ENCODE results near the gene GEMIN8. TPM values are rescaled to one million over a fixed set of nuclear protein-coding genes. Genes with fewer than 3 reads are reported as not detected.

GEMIN8 gene
- total RNA-seq (2014; rRNA removed; shearing (Covaris generic)): 26.8 and 29.6 TPM in 2 replicates
- 27.3 and 29.0 TPM in 2 replicates for polyA plus RNA-seq (2014; cell fraction: nucleus; rRNA removed)

GRCh38 chrX:14029425-14030173, at the start of gene GEMIN8:
Gene GEMIN8, minus strand, starts transcription at chrX:14029892. Its CDS starts 8,414 bp downstream, at chrX:14021478.
- peak; percentile 86 for DNase-seq (ENCODE audit: extremely low read depth, low read depth)

- DNase-seq (ENCODE audit: extremely low read depth, low read depth): no peak
Measured at GRCh38 chrX:14076639-14077038, 46.9 kb upstream of the GEMIN8 start.

GRCh38 chrX:14073556-14073955, 43.9 kb upstream of the GEMIN8 start:
- no peak for DNase-seq (ENCODE audit: extremely low read depth, low read depth)

- no peak for DNase-seq (ENCODE audit: extremely low read depth, low read depth)
Measured at GRCh38 chrX:14073071-14073470, 43.4 kb upstream of the GEMIN8 start.

GRCh38 chrX:14065800-14066199, 36.1 kb upstream of the GEMIN8 start:
- DNase-seq (ENCODE audit: extremely low read depth, low read depth): no peak

GRCh38 chrX:14064626-14065432, 35.1 kb upstream of the GEMIN8 start:
- DNase-seq (ENCODE audit: extremely low read depth, low read depth): peak; percentile 91

- no peak for DNase-seq (ENCODE audit: extremely low read depth, low read depth)
Measured at GRCh38 chrX:14062524-14062923, 32.8 kb upstream of the GEMIN8 start.

GRCh38 chrX:14056206-14056605, 26.5 kb upstream of the GEMIN8 start:
- no peak for DNase-seq (ENCODE audit: extremely low read depth, low read depth)

GRCh38 chrX:14051416-14051815, 21.7 kb upstream of the GEMIN8 start:
- peak; percentile 59 for DNase-seq (ENCODE audit: extremely low read depth, low read depth)

GRCh38 chrX:14050709-14051108, 21.0 kb upstream of the GEMIN8 start:
- DNase-seq (ENCODE audit: extremely low read depth, low read depth): no peak

- no peak for DNase-seq (ENCODE audit: extremely low read depth, low read depth)
Measured at GRCh38 chrX:14043209-14043608, 13.5 kb upstream of the GEMIN8 start.

GRCh38 chrX:14039344-14039743, 9.7 kb upstream of the GEMIN8 start:
- peak; percentile 67 for DNase-seq (ENCODE audit: extremely low read depth, low read depth)

GRCh38 chrX:14038375-14039085, 8.8 kb upstream of the GEMIN8 start:
- no peak for DNase-seq (ENCODE audit: extremely low read depth, low read depth)

- DNase-seq (ENCODE audit: extremely low read depth, low read depth): peak; percentile 43
Measured at GRCh38 chrX:14032406-14032805, 2.7 kb upstream of the GEMIN8 start.

- no peak for DNase-seq (ENCODE audit: extremely low read depth, low read depth)
Measured at GRCh38 chrX:14030174-14030530, 460 bp upstream of the GEMIN8 start.

- no peak for DNase-seq (ENCODE audit: extremely low read depth, low read depth)
Measured at GRCh38 chrX:14029039-14029424, 660 bp downstream of the GEMIN8 start.

- DNase-seq (ENCODE audit: extremely low read depth, low read depth): no peak
Measured at GRCh38 chrX:14028473-14028872, 1.2 kb downstream of the GEMIN8 start.

GRCh38 chrX:14027511-14028019, 2.1 kb downstream of the GEMIN8 start:
- DNase-seq (ENCODE audit: extremely low read depth, low read depth): no peak

- no peak for DNase-seq (ENCODE audit: extremely low read depth, low read depth)
Measured at GRCh38 chrX:14027036-14027435, 2.7 kb downstream of the GEMIN8 start.

- no peak for DNase-seq (ENCODE audit: extremely low read depth, low read depth)
Measured at GRCh38 chrX:14026121-14026520, 3.6 kb downstream of the GEMIN8 start.

GRCh38 chrX:14022019-14022418, 7.7 kb downstream of the GEMIN8 start:
- no peak for DNase-seq (ENCODE audit: extremely low read depth, low read depth)
